CD4-positive, alpha-beta T cell treated with Interleukin-17A for 1 hour (primary cell): Measurements from ENCODE around the gene MSANTD3.
"Not testable (repeated sequence)": the region's sequence is repeated elsewhere in the genome, so short reads cannot be mapped to it uniquely, and the experiment has no call there.

Source experiments
- DNase-seq: peaks from one replicate; pipeline ENCODE4 v3.0.0-alpha.2; 2020

The MSANTD3 gene

DNA sequence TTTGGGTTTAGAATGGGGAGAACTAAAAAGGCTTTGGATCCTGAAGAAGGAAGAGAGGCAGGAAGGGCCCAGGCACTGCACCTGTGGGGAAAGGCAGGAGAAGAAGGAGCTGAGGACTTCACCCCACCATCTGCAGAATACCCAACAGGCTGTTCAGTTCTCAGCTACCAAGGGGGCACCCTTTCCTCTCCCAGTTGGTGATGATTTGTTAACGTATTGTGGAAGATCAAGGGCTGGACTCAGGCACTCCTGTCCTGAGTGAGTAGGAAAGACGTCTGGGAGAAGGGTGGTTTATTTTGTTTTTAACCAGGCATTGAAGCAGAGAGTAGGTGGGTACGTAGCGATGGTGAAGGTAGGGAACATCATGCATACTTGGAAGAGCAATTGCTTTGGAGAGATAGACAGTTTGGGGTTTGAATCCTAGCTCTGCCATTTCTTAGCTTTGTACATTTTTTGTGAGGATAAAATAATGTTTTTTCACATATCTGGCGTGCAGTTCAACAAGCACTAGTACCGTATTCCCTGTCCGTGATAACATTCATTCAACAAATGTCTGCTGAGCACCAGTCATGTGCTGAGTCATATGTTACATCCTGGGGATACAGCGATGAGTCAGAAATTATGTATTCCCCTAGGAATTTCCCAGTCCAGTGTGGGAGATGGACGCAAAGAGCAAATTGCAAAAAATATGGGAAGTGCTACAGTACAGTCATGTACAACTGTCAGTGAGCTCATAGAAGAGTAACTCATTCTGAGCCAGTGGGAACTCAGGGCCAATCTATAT is 2.1 kb downstream of the MSANTD3 start:
- DNase-seq, result no peak

DNA sequence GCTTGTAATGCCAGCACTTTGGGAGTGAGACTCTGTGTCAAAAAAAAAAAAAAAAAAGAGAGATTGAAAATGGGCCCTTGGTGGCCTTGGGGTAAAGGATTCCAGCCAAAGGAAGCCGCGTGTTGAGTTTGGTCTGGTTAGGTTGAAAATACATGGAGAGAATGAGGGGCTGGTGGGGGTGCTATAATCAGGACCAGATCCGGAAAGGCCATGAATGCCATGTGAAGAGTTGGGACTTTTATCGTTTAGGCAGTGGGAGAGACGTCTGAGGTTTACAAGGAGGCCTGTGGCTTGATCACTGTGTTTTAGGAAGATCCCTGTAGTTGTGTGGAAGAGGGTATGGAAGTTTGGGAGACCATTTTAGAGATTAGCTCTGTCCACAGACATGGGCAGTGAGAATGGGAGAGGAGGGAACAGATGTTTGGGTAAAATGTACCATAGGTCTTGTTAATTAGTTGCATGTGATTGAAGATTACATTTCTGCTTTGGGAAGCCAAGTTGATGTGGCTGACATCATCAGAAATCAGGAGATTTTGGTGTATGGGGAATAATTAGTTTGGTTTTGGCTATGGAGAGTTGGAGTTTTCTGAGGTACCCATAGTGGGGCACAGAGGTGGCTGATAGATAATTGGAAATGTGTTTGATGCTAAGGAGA is 3.5 kb downstream of the MSANTD3 start:
- DNase-seq, result no peak

DNA sequence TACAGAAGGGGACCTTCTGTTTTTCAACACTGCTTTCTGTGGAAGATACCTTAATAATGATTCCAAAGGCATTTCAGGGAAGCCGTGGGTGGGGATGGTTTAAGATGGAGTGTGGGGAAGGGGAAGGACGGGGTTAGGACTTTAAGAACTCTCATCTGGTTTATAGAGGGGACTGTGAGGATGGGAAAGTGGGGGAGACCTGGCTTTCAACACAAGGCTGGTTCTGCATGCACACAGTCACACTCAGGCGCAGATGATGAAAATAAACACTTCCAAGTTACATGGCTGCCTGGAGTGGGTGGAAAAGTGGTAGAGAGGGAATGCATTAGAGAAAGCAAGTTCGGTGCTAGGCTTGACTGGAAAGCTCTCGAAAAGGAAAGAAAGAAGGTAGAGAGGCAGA is 4.9 kb downstream of the MSANTD3 start:
- DNase-seq, result no peak

DNA sequence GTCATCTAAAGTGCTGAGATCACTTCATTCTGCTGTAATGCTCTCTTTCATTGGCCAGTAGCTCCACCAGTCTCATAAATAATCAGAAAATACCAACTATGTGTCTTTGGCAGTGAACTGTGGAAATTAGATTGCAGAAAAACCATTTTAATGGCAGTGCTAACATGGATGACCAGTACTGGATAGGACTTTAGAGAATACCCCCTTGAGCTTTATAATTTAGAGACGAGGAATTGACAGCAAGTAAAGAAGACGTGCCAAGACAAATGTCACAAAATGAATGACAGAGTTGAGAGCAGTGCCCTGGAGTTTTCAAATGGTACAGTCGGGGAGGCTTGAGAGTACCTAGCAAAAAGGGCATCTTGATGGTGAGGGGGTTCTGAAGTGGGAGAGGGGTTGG is 5.8 kb downstream of the MSANTD3 start:
- DNase-seq, result no peak

DNA sequence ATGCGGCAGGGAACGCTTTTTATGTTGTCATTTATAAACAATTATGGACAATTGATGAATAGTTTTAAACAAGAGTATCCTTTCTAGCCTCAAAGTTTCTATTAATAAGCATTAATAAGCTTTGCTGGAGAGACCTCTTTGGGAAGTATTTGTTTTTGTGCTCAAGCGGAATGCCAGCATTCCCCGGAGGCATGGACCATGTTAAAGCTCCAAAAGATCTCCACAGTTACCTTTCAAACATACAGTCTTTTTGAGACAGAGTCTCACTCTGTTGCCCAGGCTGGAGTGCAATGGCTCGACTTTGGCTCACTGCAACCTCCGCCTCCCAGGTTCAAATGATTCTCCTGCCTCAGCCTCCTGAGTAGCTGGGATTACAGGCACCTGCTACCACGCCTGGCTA is 9.6 kb downstream of the MSANTD3 start:
- no peak for DNase-seq

DNA sequence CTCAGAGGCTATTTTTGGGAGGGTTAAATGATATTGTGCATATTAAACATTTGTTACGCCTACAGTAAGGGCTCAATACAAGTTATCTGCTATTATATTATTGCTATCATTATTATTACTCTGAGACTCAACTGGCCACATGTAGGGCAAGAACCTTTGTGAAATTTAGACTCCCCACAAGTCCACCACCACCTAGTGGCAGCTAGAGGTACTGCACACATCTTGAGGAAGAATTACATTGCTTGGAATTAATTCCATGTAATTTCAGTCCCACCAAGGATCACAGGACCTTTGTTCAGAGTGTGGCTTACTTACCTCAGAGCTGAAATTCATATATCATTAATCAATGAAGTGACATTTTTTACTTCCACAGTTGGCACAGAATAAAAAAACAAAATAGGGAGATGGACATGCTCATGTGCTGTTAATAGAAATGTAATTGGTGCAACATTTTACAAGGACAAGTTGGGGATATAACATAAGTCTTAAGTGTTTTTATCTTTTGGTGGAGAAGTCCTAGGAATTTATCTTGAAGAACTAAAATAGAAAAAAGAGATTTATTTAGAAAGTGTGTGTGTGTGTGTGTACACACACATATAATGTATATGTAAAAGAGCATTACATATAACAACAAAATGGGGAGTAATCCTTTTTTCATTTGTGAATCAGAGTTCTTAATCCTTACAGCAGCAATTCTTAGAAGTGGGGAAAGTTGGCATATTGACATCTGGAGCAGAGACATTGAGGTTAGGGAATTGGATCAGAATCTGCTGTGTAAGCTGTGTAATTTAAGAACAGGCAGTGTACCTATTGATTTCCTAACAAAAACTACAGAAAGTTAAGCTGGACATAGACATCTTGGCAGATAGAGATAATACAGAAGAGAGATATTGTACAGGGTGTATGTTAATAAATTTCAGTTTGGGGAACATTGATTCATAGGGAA is 11.2 kb downstream of the MSANTD3 start:
- peak; percentile 73 for DNase-seq

DNA sequence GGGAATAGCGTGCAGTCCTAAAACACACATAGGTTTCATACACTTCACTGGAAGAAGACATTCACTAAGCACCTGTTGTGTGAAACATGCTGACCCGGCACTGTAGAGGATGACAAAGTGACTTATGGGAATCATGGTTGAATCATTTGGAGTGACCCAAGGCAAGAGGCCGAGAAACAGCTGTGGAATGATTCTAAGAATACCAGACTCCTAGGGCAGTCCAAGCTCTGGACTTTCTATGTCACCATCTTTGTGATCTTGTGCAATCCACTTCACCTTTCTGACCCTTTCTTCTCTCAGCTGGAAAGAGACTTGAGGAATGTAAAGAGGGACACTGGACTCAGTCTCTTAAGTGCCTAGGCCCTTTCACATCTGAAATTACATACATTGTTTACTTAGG is 13.1 kb downstream of the MSANTD3 start:
- no peak for DNase-seq

DNA sequence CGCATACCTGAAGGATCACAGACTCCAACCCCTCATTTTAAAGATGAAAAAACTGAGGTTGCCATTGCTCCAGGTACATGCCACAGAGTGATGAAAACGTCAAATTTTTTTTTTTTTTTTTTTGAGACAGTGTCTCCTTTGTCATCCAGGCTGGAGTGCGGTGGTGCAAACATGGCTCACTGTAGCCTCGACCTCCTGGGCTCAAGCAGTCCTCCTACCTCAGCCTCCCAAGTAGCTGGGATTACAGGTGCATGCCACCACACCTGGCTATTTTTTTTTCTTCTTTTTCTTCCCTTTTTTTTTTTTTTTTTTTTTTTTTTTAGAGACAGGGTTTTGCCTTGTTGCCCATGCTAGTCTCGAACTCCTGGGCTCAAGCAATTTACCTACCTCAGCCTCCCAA is 13.5 kb downstream of the MSANTD3 start:
- DNase-seq, result not testable (repeated sequence)

DNA sequence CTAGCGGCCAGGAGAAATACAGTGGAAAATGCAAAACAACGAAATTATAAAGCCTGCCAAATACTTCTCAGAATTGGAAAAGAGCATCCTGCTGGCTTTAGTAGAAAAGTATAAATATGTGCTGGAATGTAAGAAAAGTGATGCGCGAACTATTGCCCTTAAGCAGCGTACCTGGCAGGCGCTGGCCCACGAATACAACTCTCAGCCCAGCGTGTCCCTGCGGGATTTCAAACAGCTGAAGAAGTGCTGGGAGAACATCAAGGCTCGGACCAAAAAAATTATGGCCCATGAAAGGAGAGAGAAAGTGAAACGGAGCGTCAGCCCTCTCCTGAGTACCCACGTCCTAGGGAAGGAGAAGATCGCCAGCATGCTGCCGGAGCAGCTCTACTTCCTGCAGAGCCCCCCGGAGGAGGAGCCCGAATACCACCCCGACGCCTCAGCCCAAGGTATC is 15.0 kb downstream of the MSANTD3 start:
- no peak for DNase-seq

DNA sequence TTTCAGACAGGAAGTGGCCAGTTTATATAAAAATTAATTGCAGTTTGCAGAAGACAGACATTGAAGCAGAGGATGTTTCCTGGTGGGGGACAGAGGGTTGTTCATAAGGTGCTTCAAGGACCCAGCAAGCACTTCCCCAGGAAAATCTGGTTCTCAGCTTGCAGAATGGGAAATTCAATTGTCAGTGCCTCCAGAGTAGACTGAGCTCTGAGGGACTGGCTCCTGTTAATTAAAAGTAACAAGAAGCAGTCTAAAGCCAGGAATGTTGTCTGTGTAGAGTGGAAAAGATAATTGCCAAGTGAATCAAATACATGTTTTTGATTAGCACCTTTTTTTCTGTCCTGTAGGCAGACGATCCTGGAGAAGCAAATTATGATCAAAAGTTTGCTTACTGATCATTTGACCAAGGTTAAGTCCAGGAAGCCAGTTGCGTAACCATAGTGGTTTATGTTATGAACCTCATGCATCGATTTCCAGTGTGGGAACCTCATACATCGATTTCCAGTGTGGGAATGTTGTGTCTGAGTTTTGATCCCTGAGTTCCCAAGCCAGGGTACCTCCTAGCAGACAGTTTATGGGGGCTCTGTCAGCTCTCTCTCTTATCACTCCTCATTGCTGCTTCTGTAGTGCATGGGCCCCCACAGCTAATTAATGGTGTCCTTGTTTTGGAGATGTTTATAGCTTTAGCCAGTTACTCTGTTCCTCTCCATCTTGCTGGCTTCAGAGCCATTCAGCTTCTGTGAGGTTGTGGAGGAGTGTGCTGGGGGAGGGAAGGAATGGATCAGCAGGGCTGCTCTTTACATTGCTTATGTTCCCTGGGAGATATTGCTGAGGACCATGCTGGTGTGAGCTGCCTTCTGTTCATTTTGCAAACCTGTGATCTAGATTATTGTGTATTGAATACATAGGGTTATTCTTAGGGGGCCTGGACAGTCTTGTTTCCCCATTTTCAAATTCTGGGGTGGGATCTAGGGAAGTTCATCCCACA is 17.1 kb downstream of the MSANTD3 start:
- DNase-seq, result no peak

DNA sequence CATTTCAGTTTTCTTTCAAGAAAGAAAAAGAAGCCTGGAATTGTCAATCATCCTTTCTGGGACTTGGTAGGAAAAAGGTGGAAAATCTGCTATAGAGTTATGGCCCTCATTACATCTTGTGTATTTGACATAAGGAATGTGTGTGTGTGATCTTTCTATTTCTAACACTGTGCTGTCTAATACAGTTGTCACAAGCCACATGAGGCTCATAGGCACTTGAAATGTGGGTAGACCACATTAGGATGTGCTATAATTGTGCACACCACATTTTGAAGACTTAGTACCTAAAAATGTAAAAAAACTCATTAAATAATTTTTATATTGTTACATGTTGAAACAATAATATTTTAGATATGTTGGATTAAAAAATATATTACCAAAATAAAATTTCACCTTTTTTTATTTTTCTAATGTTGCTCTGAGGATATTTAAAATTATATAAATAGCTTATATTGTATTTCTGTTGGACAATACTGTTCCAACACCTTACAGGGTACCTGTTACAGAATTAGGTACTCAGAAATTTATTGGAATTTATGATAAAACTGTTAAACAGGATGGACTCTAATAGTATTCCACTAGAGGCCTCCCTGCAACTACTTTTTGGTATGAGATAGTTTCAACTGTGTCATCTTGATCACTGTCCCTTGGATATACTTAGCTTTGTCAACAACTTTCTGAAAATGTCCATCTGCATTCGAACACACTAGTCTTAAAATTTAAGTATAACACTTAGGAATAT is 18.4 kb downstream of the MSANTD3 start:
- no peak for DNase-seq

DNA sequence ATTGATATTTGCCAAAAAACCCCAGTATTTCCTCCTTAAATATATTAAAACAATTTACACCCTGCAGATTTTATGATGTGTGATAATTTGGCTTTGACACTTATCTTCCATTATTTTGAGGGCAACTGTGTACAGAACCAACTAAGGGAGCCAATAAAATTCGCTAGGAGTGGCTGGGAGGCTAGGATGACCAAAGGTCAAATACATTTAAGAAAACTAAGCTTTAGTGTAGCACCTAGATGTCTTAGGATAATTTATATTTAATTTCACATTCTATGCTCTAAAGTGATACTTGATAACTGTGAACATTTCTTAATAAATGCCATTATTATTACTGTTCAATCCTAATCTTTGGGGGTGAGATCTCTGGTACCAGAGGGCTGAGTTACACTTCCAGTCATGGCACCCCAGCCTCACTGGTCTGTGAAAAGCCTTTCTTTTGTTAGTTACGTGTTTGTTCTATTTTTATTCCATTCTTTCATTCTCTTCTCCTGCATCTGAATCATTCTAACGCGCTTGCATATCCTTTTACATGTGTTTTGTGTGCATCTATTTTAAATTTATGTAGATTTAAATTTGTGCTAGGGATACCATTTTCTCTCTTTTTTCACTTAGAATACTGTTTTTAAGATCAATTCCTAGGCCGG is 19.1 kb downstream of the MSANTD3 start:
- no peak for DNase-seq

DNA sequence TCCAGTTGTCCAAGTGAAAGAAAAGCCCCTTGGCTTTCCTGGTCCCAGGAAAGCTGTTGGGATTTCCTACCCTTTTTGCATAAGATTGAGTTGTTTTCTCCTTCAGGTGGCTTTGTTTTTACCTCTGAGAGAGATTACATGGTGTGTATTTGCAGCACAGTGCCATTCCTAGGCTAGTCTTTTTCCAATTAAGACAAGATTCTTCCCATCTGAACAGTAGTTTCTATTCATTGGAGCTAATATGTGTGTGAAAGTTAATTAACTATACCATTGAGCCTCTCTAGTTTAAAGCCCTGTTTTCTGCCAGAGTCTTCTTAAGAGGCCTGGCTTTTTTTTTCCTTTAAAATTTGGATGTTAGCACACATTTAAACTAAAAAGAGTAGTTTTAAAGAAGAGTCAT is 20.1 kb downstream of the MSANTD3 start:
- DNase-seq, result no peak

DNA sequence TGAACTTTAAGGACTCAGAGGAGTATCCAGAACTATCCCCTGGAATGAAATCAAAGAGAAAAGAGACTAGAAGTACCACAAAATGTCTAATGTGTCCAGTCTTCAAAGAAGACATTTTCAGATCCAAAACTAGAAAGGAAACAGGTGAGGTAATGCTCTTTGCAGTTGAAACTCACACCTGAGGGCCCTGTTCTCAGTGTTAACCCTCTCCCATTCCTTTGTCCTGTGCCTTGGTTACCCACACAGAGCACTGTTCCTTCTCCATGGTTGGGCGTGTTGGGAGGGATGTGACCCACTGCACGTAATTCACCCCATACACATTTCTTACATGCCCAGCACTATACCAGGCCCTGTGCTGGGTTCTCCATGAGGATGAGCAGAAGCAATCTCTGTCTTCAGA is 21.3 kb downstream of the MSANTD3 start:
- DNase-seq, result no peak

DNA sequence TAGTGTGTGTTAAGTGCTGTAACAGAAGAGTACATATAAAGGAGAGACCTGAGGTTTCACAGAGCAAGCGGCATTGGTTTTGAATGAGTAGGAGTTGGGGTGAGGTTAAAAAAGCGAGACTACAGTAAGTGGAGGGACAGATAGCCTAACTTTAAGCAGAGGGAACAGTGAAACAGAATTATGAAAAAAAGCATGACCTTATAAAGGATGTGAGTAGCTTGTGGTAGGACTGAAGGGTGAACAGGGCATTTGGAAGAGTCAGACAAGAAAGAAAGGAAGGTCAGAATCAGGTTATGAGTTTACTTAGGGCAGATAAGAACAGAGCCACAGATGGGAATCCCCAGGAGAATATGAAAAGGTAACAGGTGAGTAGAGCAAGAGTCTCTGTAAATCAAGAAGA is 22.5 kb downstream of the MSANTD3 start:
- no peak for DNase-seq

DNA sequence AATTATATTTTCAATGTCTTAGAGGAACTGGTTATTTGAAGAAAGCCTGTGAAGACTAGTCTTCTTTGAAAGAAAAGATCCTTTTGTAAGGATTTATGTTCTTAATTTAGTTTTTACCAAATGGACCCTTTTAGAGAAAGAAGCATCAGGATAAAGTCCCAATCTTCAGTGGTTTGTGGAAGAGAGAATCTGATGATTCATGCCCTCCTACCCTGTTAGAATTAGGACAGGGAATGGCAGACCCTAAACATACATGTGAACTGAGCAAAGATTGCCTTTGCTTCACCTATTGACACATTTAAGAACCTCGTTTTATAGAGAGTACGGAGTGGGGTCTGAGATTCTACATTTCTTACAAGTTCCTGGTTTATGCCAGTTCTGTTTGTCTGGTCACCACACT is 26.0 kb downstream of the MSANTD3 start:
- DNase-seq, result no peak

DNA sequence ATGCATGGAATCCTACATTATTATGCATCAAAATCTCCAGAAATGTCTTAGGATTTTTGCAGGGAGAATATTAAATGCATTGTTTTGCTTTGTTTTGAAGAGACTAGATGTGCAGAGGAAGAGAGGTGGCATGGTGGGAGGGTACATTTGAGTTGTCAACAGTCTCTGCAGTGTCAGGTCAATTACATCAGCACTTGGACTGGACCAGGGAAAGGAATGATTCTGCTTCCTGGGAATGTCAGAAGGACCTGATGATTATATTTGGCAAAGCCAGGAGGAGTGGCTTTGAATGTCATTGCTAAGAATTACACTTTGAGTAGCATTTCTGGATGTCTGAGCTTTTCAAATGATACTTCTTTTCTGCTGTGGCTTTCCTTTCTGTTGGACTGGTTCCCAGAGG is 28.5 kb downstream of the MSANTD3 start:
- no peak for DNase-seq

DNA sequence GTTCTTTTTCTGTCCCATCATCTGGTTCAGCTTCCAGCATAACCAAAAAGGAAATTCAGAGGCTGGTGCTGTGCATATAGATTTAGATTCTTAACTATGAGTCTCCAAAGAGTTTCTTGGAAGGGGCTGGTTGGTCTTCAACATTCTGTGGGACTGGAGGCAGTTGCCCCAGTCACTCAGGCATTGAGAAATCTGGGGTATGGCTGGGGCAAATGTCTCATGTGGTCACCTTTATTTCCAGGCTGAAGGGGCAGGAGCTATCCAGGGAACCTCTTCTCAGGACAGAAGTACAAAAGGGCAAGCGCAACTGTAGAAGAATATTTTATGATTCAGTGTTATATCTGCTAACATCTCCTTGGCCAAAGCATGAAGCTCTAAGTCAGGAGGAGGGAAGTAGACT is 30.6 kb downstream of the MSANTD3 start:
- DNase-seq, result no peak

DNA sequence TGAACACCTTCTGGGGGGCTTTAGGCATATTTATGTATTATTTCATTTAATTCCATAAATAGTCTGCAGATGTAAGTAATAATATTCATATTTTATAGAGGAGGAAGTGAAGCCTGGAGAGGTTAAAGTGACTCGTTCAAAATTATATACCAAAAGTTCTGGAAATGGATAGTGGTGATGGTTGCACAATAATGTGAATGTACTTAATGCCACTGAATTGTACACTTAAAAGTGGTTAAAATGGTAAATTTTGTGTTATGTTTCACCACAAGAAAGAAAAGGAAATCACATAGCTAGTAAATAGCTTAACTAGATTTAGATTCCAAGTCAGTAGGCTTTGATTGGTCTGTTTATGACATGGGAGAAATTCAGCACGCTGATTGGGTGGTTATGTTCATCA is 33.0 kb downstream of the MSANTD3 start:
- DNase-seq, result no peak

DNA sequence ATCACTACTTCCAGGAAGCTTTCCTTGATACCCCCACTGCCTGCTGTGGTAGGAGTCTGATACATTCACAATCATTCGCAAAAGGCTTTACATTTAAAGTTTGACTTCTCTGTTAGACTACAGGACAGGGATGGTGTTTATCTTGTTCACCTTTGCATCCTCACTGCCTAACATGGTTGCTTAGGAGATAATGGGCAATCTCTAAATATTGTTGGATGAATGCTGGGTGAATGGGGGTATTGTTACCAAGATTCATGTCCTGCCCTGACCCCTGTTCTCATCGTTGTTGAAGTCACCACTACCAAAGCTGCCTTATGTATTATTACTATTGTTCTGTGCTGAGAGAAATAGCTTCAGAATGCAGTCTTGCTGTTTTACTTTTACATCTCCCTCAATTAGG is 38.3 kb downstream of the MSANTD3 start:
- DNase-seq, result no peak

DNA sequence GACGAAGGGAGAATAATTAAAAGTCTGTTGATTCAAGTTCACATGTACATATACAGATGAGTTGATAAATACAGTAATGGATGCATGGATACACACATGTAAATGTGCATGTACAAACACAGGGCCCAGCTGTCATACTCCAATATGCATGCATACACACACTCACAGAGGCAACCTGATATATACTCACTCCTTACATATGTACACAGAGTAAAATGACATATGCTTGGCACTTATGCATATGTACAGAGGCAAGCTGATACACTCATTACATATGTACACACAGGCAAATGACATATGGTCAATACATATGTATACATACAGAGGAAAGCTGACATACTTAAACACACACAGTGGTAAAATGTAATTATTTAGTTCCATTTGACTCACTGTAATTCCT is 38.8 kb downstream of the MSANTD3 start:
- no peak for DNase-seq
